Cortex of kidney (tissue), 1 donor: ENCODE data around the gene MXI1.
"Not testable (repeated sequence)": the region's sequence is repeated elsewhere in the genome, so short reads cannot be mapped to it uniquely, and the experiment has no call there.

Source experiments
- DNase-seq: peaks from one replicate; lab custom pipeline; 2025; lab: John Stamatoyannopoulos, UW

Gene MXI1

GRCh38 chr10:110181911-110182310 is 25.5 kb upstream of the MXI1 start:
- DNase-seq: no peak

- no peak for DNase-seq
Measured at GRCh38 chr10:110184398-110184797, 23.0 kb upstream of the MXI1 start.

GRCh38 chr10:110185646-110186182 is 21.7 kb upstream of the MXI1 start:
- DNase-seq: not testable (repeated sequence)

GRCh38 chr10:110190170-110190569 is 17.2 kb upstream of the MXI1 start:
- no peak for DNase-seq

- no peak for DNase-seq
Measured at GRCh38 chr10:110192552-110192951, 14.9 kb upstream of the MXI1 start.

GRCh38 chr10:110200503-110200902 is 6.9 kb upstream of the MXI1 start:
- no peak for DNase-seq

GRCh38 chr10:110201046-110201445 is 6.4 kb upstream of the MXI1 start:
- DNase-seq: not testable (repeated sequence)

GRCh38 chr10:110203500-110204455 is 3.6 kb upstream of the MXI1 start:
- no peak for DNase-seq

GRCh38 chr10:110205051-110205675 is 2.2 kb upstream of the MXI1 start:
- DNase-seq: no peak

GRCh38 chr10:110207805-110208613 is 604 bp downstream of the MXI1 start:
- no peak for DNase-seq

- DNase-seq: no peak
Measured at GRCh38 chr10:110208614-110209453, 1.4 kb downstream of the MXI1 start.

- DNase-seq: no peak
Measured at GRCh38 chr10:110209454-110209925, 2.1 kb downstream of the MXI1 start.

GRCh38 chr10:110209926-110210673 is 2.7 kb downstream of the MXI1 start:
- no peak for DNase-seq

GRCh38 chr10:110210674-110211464 is 3.5 kb downstream of the MXI1 start:
- peak; percentile 80 for DNase-seq

- DNase-seq: no peak
Measured at GRCh38 chr10:110211465-110211843, 4.0 kb downstream of the MXI1 start.

GRCh38 chr10:110212119-110213006 is 5.0 kb downstream of the MXI1 start:
- no peak for DNase-seq

- no peak for DNase-seq
Measured at GRCh38 chr10:110214371-110214826, 7.0 kb downstream of the MXI1 start.
